HG03457 (cell line): ENCODE data around the gene USP3.

Experiments
- ATAC-seq: cut with Tn5 transposase; IDR thresholded peaks from one replicate; pipeline ENCODE4 v1.9.1; 2021; ENCODE audit warnings: moderate number of reproducible peaks; ENCODE audit not compliant: unreplicated experiment

USP3 gene

DNA sequence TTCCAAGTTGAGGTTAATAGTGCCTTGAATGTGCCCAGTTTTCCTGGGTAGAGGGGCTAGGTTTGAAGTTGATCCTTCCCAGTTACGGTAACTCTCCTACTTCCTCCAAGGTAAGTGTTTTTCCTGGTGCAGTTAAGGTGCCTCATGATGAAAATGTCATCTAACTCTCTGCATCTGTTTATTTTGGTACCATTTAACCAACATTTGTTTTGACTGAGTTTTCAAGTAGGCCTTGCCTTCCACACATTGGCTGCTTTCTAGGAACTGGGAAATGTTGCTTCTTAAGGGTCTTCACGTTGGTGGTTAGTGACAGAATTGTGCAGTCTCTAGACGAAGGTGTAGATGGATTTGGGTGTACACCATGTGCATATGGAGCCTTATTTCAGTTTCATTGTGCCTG lies 31.3 kb downstream of the USP3 start:
- ATAC-seq, result no peak

DNA sequence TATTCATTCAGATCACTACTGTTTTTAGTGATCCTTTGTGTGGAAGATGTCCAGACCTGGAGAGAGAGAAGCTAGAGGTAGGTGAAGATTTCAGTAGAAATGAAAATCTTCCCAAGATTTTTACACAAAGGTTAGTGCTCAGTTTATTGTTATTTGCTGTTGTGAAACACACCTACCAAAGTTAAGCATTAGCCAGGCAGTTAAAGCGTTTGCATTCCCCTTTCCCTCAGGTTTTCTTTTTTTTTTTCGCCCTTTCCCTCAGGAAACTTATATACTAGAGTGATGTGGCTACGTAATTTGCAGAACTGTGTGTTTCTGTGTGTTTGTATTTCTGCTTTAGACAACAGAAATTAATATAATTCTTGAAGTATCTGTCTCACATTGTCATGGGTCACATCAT lies 34.5 kb downstream of the USP3 start:
- no peak for ATAC-seq

DNA sequence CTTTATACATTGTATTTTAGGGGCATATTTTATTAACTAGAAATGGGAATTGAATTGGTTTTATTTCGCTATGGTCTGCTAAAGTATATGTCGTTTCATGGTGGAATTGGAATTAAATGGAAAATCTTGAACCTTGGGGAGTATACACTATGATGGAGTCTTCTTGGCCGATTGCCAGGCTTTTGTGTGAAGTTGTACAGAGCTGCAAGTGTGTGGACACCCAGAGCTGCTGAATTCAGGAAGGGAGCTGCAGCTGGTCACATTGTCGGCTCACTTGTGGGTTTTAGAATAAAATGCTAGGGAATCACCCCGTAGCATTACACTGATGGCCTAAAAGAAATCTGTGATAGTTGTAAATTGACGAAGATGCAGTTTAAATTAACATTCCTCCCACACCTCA lies 35.1 kb downstream of the USP3 start:
- ATAC-seq, result no peak

DNA sequence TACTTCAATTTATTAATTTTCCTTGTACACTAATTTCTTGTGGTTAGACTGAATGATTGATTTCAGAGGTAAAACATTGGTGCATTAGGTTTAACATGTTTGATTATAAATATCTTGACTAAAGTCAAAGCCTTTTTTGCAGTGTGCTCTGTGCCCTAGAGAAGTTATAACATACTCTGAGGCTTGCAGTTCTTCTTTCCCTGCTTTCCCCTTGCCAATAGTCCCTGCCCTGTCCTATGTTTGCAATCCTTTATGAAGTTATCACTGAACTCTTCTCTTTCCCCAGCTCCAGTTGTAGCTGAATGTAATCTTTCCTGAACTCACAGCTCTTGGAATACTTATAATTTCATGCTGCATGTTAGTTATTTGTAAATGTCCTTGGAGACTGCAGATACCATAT lies 35.6 kb downstream of the USP3 start:
- ATAC-seq, result no peak

DNA sequence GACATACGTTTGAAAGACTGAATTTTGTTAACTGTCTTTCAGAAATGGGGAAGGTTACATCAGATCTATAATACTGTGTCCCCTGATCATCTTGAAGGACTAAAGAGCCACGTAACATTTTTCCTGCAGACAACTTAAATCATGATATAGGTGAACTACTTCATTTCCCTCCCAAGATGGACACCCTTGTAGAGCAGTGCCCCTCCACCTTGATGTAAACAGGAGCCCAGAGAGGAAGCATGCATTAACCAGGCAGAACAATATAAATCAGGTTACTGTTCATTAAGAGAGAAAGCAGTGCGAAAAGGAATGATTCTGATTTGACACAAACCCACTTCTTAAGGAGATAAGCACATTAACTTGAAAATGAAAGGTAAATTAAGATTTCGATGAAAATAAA lies 36.1 kb downstream of the USP3 start:
- ATAC-seq, result no peak

DNA sequence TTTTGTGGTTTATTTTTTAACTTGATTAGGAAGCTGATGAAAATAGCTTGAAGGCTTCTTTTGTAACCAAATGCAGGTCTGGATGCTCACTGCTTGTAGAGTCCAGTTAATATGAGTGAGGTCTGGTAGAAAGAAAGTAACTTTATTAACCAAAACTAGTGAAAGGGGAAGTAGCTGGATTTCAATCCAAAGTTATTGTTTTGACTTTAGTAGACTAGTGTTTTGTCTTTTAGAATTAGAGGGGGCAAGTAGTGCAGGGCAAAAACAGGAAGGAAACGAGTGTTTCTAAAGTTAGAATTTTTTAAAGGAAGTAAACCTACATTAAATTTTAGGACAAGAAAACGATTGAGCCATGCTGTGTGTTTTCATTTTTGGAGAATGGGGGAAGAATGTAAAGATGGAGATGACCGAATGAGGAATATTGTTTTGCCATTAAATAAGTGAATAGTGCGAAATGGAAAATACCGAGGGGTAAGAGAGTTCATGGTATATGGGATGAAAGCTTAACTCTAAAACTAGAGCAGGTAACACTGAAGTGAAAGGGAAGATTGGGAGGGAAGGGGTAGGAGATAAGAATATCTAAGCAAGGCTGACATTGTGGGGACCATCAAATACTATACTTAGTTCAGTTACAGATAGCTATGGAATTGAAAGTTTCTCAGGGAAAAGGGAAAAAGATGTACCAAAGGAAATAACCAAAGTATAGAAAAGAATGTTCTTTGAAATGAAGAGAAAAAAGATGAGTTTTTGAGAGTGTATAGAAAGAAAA lies 40.0 kb downstream of the USP3 start:
- ATAC-seq, result no peak

DNA sequence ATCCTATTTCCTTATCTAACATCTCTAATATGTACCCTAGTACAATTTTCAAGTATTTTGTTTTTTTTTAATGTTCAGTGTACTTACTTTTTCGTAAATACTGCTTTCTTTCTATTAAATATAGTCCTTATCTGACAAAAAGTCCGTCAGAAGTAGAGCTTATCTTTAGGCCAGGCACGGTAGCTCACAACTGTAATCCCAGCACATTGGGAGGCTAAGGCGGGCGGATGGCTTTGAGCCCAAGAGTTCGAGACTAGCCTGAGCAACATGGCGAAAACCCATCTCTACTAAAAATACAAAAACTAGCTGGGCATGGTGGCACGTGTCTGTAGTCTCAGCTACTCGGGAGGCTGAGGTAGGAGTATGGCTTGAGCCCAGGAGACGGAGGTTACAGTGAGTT lies 41.1 kb downstream of the USP3 start:
- ATAC-seq, result no peak

DNA sequence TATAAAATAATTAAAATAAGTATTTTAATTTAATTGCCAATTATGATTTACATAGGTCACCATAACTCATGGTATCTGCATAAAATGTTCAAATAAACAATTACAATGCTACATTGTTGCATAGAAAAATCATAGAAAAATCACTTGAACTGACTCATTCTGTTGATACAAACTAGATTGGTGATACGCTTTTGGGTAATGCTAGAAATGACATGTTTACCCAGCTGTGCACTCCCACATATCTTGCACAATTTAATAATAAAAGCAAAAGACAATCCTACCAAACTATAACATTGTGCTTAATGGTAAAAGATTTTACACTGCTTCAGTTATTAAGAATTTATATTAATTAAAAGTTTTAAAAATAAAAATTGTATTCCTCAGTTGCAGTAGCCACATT lies 47.0 kb downstream of the USP3 start:
- ATAC-seq, result no peak

DNA sequence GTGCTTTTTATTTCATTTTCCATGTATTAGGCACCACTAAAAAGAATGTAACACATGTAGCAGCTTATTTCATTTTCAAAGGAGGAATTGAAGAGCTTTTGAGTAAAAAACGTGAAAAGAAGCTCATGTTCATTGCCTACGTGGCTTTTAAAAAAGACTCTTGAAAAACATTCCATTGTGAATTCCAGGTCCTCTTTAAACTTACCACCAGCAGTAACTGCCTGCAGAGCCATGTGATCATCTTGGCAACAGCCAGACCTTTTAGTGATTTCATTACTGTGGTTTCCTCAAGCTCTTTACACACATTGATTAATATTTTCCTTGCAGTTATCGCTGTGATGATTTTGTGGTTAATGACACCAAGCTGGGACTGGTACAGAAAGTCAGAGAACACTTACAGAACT lies 49.0 kb downstream of the USP3 start:
- ATAC-seq, result no peak

DNA sequence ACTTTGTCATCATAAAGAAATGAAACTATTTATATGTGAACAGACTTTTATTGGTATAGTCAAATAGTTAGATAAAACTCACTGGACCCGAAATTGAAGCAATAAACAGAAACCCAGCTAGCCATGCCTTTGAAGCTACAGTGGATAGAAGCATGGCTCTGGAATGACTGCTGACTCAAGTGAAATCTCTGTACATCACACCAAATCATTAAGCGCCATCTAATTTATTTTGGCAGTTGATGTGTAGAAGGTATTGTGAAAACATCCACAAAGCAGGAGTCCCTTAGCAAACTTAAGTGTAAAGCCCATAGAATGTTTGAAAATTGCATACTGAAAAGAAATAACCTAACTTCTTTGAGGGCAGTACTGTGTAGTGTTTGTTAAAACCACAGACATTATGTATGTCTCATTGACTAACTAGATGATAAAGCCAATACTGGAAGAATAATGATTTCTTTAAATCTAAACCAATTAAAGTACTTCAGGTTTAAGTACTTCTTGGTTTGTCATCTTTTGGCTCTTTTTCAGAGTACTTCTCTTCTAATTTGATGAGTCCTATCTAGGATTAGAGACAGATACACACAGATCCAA lies 50.0 kb downstream of the USP3 start:
- ATAC-seq, result no peak

DNA sequence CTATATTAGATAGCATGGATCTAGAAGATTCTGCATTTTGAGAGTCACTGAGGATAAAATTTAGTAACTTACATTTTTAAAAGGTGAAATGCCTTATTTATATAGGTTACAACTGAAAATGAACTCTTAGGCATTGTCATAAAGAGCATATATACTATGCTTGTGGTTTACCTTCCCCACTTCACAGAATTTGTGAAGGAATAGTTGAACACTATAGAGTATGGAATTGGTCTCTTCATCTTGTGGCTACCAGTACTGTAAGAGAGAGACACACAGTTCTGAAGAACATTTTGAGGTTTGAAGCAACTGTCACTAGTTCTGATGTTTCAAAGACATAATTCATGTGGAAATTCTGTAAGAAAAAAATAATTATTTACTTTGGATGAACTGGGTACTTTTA lies 51.1 kb downstream of the USP3 start:
- ATAC-seq, result no peak

DNA sequence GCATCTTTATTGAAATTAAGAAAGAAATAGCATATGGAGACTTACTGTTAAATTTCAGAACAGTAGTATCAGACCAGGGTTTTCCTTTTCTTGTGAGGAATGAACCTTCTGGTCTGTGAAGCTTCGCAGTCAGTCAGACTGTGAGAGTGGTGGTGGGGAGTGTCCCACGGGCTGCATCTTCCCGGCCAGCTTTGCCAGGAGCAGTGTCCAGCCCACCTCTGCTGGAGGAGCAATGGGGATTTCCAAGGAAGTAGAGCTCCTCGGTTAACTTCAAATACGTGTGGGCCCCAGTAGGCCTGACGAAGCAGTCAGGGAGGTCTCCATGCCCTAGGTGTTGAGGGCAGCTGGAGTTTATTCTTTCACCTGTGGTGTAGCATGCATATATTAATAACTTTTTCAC lies 51.9 kb downstream of the USP3 start:
- ATAC-seq, result no peak

DNA sequence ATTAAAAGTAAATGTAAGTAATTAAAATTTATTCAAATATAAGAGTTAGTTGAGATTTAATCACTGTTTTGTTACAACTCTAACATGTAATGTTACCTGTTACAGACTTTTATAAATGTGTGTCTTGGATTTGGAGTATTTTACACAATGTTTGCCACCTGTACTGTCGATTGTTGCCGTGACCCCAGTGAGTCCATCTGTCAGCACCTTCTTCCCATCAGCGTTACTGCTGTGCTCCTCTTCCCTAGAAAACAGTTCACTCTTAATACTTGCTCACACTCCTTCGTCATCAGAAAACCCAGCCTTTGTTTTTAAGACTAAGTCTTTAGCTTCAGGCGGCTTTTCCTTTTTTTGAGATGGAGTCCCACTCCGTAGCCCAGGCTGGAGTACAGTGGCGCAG lies 52.3 kb downstream of the USP3 start:
- ATAC-seq, result no peak

DNA sequence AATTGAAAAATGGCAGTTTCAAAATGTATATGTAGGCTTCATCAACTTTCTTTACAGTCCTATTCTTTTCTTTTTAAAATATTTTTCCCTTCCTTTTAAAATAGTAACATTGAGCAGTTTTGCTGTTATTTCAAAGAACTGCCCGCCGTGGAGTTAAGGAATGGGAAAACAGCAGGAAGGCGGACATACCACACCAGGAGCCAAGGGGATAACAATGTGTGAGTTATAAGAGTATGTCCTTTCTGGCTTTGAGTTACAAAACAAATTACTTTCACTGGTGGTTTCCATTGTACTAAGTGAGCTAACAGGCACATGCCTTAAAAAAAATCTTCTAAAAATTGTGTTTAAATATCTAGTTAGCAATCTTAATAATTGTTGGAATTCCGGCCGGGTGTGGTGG lies 55.4 kb downstream of the USP3 start:
- no peak for ATAC-seq

DNA sequence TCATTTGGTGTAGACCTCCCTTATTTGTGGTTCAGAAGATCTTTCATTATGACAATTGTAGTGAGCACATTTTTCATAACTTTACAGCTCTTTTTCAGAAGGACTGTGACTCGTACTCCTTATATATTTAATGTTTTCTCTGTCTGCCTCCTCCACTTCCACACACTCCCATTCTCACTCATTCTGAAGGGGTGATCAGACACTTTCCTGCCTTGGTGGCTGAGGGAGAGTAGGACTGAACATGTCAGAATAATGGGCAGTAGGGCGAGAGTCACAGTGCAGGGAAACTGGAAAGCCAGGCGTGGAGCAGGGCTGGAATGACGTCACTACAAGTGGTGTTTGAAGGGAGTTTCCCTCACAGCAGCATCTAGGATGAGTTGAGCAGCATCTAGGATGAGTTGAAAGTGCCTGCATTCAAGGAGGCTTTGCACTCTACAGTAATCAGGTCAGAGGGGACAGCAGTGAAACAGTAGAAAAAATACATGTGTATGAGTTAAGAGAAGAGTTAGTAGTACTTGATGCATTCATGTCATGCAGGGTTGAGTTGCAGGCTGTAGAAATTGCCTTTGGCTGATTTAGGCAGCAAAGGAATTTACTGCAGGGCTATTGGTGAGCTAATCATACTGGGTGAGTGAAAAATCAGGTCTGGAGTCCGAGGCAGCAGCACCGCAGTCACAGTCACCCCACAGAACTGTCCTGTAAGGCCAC lies 56.5 kb downstream of the USP3 start:
- ATAC-seq, result no peak

DNA sequence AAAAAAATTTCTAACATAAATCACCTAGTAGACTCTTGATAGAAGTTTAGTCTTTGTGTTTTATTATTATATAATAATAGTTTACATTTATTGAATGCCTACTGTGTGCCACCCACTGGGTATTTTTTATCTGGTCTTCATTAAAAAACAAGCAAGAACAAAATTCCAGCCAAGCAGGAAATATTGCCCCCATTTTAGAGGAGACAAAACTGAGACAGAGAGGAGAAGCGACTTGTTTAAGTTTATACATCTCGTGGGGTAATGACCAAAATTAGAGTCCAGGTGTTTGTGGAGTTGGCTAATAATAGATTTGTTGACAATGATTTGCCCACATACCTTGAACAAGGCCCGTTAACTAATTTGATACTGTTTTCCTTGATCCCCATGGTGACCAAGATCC lies 59.7 kb downstream of the USP3 start:
- no peak for ATAC-seq

DNA sequence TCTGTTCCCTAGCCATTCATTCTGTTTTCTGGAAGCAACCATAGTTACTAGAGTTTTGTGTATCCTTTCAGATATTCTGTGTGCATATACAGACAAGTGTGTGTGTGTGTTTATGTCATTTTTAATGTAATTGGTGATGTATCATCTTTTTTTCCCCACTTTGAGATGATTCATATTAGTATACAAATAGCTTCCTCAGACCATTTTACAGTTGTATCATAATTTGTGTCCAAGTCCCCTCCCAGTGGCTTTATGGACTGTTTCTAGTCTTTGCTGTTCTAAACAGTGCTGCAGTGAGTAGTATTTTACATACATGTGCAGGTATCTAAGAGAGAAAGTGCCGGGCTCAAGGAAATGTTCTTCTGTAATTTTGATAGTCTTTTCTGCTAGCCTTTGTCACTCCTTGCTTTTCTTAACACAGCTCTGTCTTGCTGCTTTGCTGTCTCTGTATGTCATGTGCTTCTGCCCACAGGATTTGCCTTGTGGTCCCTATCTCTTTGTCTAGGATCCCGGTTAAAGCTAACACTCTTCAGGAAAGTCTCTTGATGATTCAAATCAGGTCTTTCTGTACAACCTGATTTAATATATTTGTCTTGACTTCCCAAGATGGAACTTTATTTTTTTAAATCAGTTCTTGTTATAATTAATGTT lies 61.3 kb downstream of the USP3 start:
- no peak for ATAC-seq

DNA sequence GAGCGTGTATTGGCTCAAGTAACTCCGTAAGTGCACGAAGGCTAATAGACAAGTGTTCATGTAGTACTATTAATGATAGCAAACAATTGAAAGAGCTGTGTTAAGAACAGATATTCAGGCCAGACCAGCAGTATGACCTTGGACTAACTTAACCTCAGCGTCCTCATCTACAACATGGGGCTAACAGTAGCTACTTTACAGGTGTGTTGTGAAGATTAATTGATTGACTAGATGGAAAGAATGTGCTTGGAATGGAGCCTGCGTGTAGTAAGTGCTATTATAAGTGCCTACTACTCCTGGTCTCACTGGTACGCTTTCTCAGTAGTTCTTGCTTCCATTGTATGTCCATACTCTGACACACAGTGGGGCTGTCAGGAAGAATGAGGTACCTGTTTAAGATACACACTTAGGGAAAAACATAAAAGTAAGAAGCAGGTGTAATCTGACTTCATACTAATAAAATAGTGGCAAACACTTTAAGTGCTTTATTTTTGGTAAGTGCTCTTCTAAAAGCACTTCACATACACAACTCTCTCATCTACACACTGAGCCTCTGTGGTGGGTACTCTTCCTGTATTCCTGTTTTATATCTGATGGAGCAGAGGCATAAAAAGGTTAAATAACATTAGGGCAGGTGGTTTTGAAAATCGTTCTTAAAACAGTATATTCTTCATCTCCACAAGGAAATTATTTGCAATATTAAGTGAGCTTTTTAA lies 68.5 kb downstream of the USP3 start:
- ATAC-seq, result no peak

DNA sequence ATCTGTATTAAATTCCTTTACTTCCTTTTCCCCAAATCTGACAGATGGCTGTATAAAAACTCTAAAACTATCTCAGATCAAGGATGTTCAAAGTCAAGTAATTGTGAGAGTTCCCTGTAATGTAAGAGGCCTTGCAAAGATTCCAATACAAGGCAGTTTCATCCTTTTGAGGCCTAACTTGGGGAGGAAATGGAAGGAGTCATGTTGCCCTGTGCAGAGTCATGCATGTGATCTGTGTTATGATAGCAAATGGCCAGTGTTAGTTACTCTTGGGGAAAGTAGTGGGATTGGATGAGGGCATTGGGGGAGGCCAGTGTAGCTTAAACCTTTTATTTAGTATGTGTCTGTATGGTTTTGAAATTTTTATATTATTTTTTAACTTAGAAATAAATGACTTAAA lies 69.1 kb downstream of the USP3 start:
- ATAC-seq, result no peak

DNA sequence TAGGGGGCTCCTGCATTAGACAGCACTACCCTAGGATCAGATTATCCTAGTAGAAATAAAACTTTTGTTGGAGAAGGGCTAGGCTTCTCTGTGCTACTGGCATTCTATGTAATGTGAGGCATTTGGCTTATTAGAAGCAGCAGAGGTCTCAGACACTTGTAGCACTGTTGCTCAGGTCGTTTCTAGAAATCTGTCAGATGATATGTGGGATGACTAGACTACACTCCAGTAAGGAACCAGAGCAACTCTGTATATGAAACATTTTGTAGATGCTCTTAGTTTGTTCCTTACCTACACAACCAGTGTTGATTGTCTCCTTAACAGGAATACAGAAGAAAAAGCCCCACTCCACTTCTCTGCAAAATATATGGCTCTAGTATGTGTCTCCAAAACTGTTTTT lies 70.9 kb downstream of the USP3 start:
- ATAC-seq, result no peak

DNA sequence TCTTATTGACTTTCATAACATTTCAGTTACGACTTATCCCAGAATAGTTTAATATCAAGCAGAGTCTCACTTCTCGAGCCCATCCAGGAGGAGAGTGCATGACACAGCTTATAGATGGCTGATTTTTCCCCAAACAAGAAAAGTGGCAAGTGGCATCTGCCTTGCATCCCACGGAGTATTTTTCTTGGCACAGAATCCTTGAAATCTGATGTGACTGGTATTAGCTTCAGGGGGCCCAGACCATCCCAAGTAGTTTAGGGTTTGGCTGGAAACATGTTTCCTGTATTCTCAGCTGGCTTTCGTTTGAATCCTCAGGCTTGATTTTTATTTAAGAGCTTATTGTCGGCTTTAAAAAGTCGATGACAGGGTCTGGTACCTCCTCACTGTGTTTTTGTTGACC lies 72.0 kb downstream of the USP3 start:
- ATAC-seq, result no peak
